HEK293 (cell line): ENCODE data around the gene CRIP1.

Source experiments
- CTCF ChIA-PET: fragments of 350-600 bp; formaldehyde crosslinking; extraction: SDS; loops from one replicate; lab custom pipeline; 2021; ENCODE audit warnings: antibody characterized with exemption; lab: Yijun Ruan, JAX
- POLR2A ChIA-PET: fragments of 300-600 bp; formaldehyde crosslinking; extraction: SDS; loops from one replicate; lab custom pipeline; 2020; ENCODE audit warnings: antibody characterized with exemption, inconsistent platforms; lab: Yijun Ruan, JAX
- H3K27ac ChIP-seq: fragments of 200-500 bp; sonication (Bioruptor generic); 2 replicates; pipeline ENCODE4 v1.5.1; 2014; ENCODE audit warnings: low read depth, low read length, control low read depth, inconsistent platforms; ENCODE audit errors: extremely low read depth
- H3K36me3 ChIP-seq, 2 experiments: fragments of 200-500 bp in 1 of 2; sonication (Bioruptor generic) in 1 of 2; 1 replicate in 1 of 2; 2 replicates in 1 of 2; pipeline ENCODE4 v1.5.1; 2014 to 2017; ENCODE audit warnings: inconsistent platforms in 2 of 2, low read length in 2 of 2; ENCODE audit not compliant: control insufficient read depth in 2 of 2, insufficient read depth in 1 of 2
- H3K4me1 ChIP-seq: fragments of 200-500 bp; sonication (Bioruptor generic); 2 replicates; pipeline ENCODE4 v1.5.1; 2014; ENCODE audit warnings: mild to moderate bottlenecking, low read length, inconsistent platforms; ENCODE audit not compliant: control insufficient read depth, insufficient read depth
- H3K4me3 ChIP-seq: 2 replicates; pipeline ENCODE4 v1.5.1; 2011; ENCODE audit warnings: low read depth, mild to moderate bottlenecking, control low read depth, low read length, moderate library complexity
- H3K9me3 ChIP-seq: fragments of 200-500 bp; sonication (Bioruptor generic); 2 replicates; pipeline ENCODE4 v1.5.1; 2014; ENCODE audit warnings: low read depth, low read length, inconsistent platforms; ENCODE audit not compliant: control insufficient read depth, insufficient read depth
- EGR2 ChIP-seq: fragments of 450-650 bp; formaldehyde crosslinking; IDR thresholded peaks from 2 replicates; pipeline ENCODE4 v1.5.1; 2016; ENCODE audit warnings: low read depth, missing biosample characterization, missing genetic modification characterization
- GLI4 ChIP-seq: fragments of 450-650 bp; formaldehyde crosslinking; IDR thresholded peaks from 2 replicates; pipeline ENCODE4 v1.5.1; 2016; ENCODE audit warnings: missing biosample characterization, missing genetic modification characterization
- GLIS2 ChIP-seq: fragments of 450-650 bp; formaldehyde crosslinking; IDR thresholded peaks from 2 replicates; pipeline ENCODE4 v1.5.1; 2016; ENCODE audit warnings: missing biosample characterization, missing genetic modification characterization
- KLF1 ChIP-seq: fragments of 450-650 bp; formaldehyde crosslinking; IDR thresholded peaks from 2 replicates; pipeline ENCODE4 v1.5.1; 2016; ENCODE audit warnings: missing biosample characterization, missing genetic modification characterization
- KLF9 ChIP-seq: fragments of 450-650 bp; formaldehyde crosslinking; IDR thresholded peaks from 2 replicates; pipeline ENCODE4 v1.5.1; 2016; ENCODE audit warnings: missing biosample characterization, missing genetic modification characterization, low read depth
- PATZ1 ChIP-seq: fragments of 450-650 bp; formaldehyde crosslinking; IDR thresholded peaks from 2 replicates; pipeline ENCODE4 v1.5.1; 2016; ENCODE audit warnings: missing biosample characterization, missing genetic modification characterization
- PRDM10 ChIP-seq: fragments of 450-650 bp; formaldehyde crosslinking; IDR thresholded peaks from 2 replicates; pipeline ENCODE4 v1.5.1; 2016; ENCODE audit warnings: missing biosample characterization, missing genetic modification characterization
- SP2 ChIP-seq: fragments of 450-650 bp; formaldehyde crosslinking; IDR thresholded peaks from 2 replicates; pipeline ENCODE4 v1.5.1; 2016; ENCODE audit warnings: missing biosample characterization, missing genetic modification characterization
- SP7 ChIP-seq: fragments of 450-650 bp; formaldehyde crosslinking; IDR thresholded peaks from 2 replicates; pipeline ENCODE4 v1.5.1; 2016; ENCODE audit warnings: missing biosample characterization, missing genetic modification characterization
- TCF7L2 ChIP-seq: IDR thresholded peaks from 2 replicates; pipeline ENCODE4 v1.6.1; 2011; ENCODE audit warnings: low read depth, mild to moderate bottlenecking, inconsistent platforms, low read length, moderate library complexity, borderline replicate concordance
- YY1 ChIP-seq: fragments of 450-650 bp; formaldehyde crosslinking; IDR thresholded peaks from 2 replicates; pipeline ENCODE4 v1.5.1; 2018; ENCODE audit warnings: missing biosample characterization, missing genetic modification characterization
- YY2 ChIP-seq: fragments of 450-650 bp; formaldehyde crosslinking; IDR thresholded peaks from 2 replicates; pipeline ENCODE4 v1.5.1; 2016; ENCODE audit warnings: missing biosample characterization, missing genetic modification characterization
- ZBTB20 ChIP-seq: fragments of 450-650 bp; formaldehyde crosslinking; IDR thresholded peaks from 2 replicates; pipeline ENCODE4 v1.5.1; 2016; ENCODE audit warnings: missing biosample characterization, missing genetic modification characterization
- ZBTB48 ChIP-seq: fragments of 450-650 bp; formaldehyde crosslinking; IDR thresholded peaks from 2 replicates; pipeline ENCODE4 v1.5.1; 2016; ENCODE audit warnings: missing biosample characterization, missing genetic modification characterization
- ZBTB6 ChIP-seq: fragments of 450-650 bp; formaldehyde crosslinking; IDR thresholded peaks from 2 replicates; pipeline ENCODE4 v1.5.1; 2017; ENCODE audit warnings: missing biosample characterization, missing genetic modification characterization
- ZBTB7A ChIP-seq: fragments of 450-650 bp; formaldehyde crosslinking; IDR thresholded peaks from 2 replicates; pipeline ENCODE4 v1.5.1; 2016; ENCODE audit warnings: low read depth, missing biosample characterization, missing genetic modification characterization
- ZBTB8A ChIP-seq: fragments of 450-650 bp; formaldehyde crosslinking; IDR thresholded peaks from 2 replicates; pipeline ENCODE4 v1.5.1; 2016; ENCODE audit warnings: missing biosample characterization, missing genetic modification characterization
- ZFHX2 ChIP-seq: fragments of 450-650 bp; formaldehyde crosslinking; conservative IDR thresholded peaks from 2 replicates; pipeline ENCODE4 v1.5.1; 2016; ENCODE audit warnings: missing biosample characterization, missing genetic modification characterization
- ZFP3 ChIP-seq: fragments of 450-650 bp; formaldehyde crosslinking; IDR thresholded peaks from 2 replicates; pipeline ENCODE4 v1.5.1; 2016; ENCODE audit warnings: low read depth, missing biosample characterization, missing genetic modification characterization
- ZIC2 ChIP-seq: fragments of 450-650 bp; formaldehyde crosslinking; IDR thresholded peaks from 2 replicates; pipeline ENCODE4 v1.5.1; 2016; ENCODE audit warnings: missing biosample characterization, missing genetic modification characterization
- ZNF10 ChIP-seq: fragments of 450-650 bp; formaldehyde crosslinking; IDR thresholded peaks from 2 replicates; pipeline ENCODE4 v1.5.1; 2017; ENCODE audit warnings: missing biosample characterization, missing genetic modification characterization
- ZNF366 ChIP-seq: fragments of 450-650 bp; formaldehyde crosslinking; conservative IDR thresholded peaks from 2 replicates; pipeline ENCODE4 v1.5.1; 2016; ENCODE audit warnings: missing biosample characterization, missing genetic modification characterization
- ZNF560 ChIP-seq: fragments of 450-650 bp; formaldehyde crosslinking; IDR thresholded peaks from 2 replicates; pipeline ENCODE4 v1.5.1; 2017; ENCODE audit warnings: missing biosample characterization, missing genetic modification characterization, borderline replicate concordance
- ZNF600 ChIP-seq: fragments of 450-650 bp; formaldehyde crosslinking; IDR thresholded peaks from 2 replicates; pipeline ENCODE4 v1.5.1; 2016; ENCODE audit warnings: missing biosample characterization, missing genetic modification characterization
- ZNF76 ChIP-seq: fragments of 450-650 bp; formaldehyde crosslinking; IDR thresholded peaks from 2 replicates; pipeline ENCODE4; 2016; ENCODE audit warnings: low read depth, missing biosample characterization, missing genetic modification characterization, borderline replicate concordance
- TF ChIP-seq, protein P1 (sequence below): fragments of 450-650 bp; formaldehyde crosslinking; IDR thresholded peaks from 2 replicates; pipeline ENCODE4; 2016; ENCODE audit warnings: missing biosample characterization, missing genetic modification characterization
- TF ChIP-seq, protein P2 (sequence below): fragments of 450-650 bp; formaldehyde crosslinking; IDR thresholded peaks from 2 replicates; pipeline ENCODE4 v1.5.1; 2016; ENCODE audit warnings: missing biosample characterization, missing genetic modification characterization

The CRIP1 gene

DNA sequence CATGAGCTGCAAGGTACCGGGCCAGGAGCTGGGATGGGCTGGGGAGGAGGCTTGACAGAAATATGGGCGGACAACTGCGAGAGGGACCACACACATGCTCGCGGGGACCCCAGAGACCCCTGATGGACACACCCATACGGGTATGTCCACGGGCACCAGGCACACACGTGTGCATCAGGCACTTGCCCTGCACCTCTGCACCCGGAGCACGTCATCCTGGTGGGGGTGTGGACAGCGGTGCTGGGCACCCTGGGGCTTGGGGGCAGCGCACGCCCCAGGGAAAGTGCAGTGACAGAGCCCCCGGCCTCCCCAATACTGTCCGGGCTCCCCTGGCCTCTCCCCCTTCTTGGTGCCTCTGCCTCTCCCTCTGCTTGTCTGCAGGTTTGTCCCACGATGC is 1.7 kb upstream of the CRIP1 start:
- H3K36me3 ChIP-seq, result no peaks in the 10 kb centered on the region
- no peaks in the 10 kb centered on the region for H3K9me3 ChIP-seq
- 0 out of 2 replicates have a peak, but pooled peaks have one; percentile 30 for TF ChIP-seq PRDM10 (tag by site-specific recombination)
- no peak for TF ChIP-seq ZFP3 (tag by site-specific recombination)
- H3K4me1 ChIP-seq, result peaks cover 10% of the 10 kb centered on the region
- H3K4me3 ChIP-seq, result no peak overlapping the region
- no peak overlapping the region; the same call in 1 of the 2 replicates for H3K27ac ChIP-seq
- ChIA-PET POLR2A (no interaction called here), CTCF (interaction anchor here (1.3 to 1.7 kb wide), 2 partner anchors 14 to 43 kb away, joined by 4 read pairs; no protein-coding TSS in a partner anchor)

GRCh38 chr14:105485739-105486162 is 935 bp upstream of the CRIP1 start:
- POLR2A ChIA-PET, result no interaction called here
- H3K27ac ChIP-seq, result no peak overlapping the region
- no peaks in the 10 kb centered on the region for H3K36me3 ChIP-seq
- H3K9me3 ChIP-seq, result no peaks in the 10 kb centered on the region
- CTCF ChIA-PET, result interaction anchor here (0.6 to 1.7 kb wide), 5 partner anchors 15 to 475 kb away, joined by 3 to 4 read pairs (median 4); no protein-coding TSS in a partner anchor
- no peak overlapping the region for H3K4me3 ChIP-seq
- peaks cover 10% of the 10 kb centered on the region for H3K4me1 ChIP-seq
- peak; percentile 45; the same call in 1 of the 2 replicates for TF ChIP-seq SP2 (tag by site-specific recombination)
- TF ChIP-seq PATZ1 (tag by site-specific recombination), result peak; percentile 78
- TF ChIP-seq ZBTB20, result peak; percentile 89
- TF ChIP-seq, protein P1, sequence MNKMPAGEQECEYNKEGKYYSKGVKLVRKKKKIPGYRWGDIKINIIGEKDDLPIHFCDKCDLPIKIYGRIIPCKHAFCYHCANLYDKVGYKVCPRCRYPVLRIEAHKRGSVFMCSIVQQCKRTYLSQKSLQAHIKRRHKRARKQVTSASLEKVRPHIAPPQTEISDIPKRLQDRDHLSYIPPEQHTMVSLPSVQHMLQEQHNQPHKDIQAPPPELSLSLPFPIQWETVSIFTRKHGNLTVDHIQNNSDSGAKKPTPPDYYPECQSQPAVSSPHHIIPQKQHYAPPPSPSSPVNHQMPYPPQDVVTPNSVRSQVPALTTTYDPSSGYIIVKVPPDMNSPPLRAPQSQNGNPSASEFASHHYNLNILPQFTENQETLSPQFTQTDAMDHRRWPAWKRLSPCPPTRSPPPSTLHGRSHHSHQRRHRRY (tag by site-specific recombination), result no peak
- TF ChIP-seq ZNF76 (tag by site-specific recombination), result peak; percentile 22; the same call in 1 of the 2 replicates
- TF ChIP-seq ZNF10, result no peak
- peak; percentile 43; the same call in 1 of the 2 replicates for TF ChIP-seq GLIS2 (tag by site-specific recombination)
- TF ChIP-seq ZIC2 (tag by site-specific recombination), result peak; percentile 44
- no peak for TF ChIP-seq ZNF560
- peak; percentile 81 for TF ChIP-seq ZNF600 (tag by site-specific recombination)
- peak; percentile 66 for TF ChIP-seq ZBTB8A (tag by site-specific recombination)
- peak; percentile 90 for TF ChIP-seq ZBTB48
- peak; percentile 64; the same call in 1 of the 2 replicates for TF ChIP-seq ZFHX2 (tag by site-specific recombination)
- TF ChIP-seq KLF1 (tag by site-specific recombination), result peak; percentile 80
- TF ChIP-seq, protein P2, sequence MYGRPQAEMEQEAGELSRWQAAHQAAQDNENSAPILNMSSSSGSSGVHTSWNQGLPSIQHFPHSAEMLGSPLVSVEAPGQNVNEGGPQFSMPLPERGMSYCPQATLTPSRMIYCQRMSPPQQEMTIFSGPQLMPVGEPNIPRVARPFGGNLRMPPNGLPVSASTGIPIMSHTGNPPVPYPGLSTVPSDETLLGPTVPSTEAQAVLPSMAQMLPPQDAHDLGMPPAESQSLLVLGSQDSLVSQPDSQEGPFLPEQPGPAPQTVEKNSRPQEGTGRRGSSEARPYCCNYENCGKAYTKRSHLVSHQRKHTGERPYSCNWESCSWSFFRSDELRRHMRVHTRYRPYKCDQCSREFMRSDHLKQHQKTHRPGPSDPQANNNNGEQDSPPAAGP, result peak; percentile 71; the same call in 1 of the 2 replicates
- peak; percentile 72 for TF ChIP-seq EGR2
- TF ChIP-seq ZNF366, result no peak
- TF ChIP-seq ZBTB7A (tag by site-specific recombination), result no peak
- 0 out of 2 replicates have a peak, but pooled peaks have one; percentile 15 for TF ChIP-seq KLF9 (tag by site-specific recombination)
- peak; percentile 59; the same call in 1 of the 2 replicates for TF ChIP-seq YY1 (tag by site-specific recombination)
- peak; percentile 56; the same call in 1 of the 2 replicates for TF ChIP-seq SP7 (tag by site-specific recombination)
- TF ChIP-seq GLI4 (tag by site-specific recombination), result no peak
- TF ChIP-seq YY2 (tag by site-specific recombination), result peak; percentile 76
- TF ChIP-seq TCF7L2, result no peak
- peak; percentile 35; the same call in 1 of the 2 replicates for TF ChIP-seq ZBTB6
